Measurements from ENCODE around the gene PEF1.

DNA sequence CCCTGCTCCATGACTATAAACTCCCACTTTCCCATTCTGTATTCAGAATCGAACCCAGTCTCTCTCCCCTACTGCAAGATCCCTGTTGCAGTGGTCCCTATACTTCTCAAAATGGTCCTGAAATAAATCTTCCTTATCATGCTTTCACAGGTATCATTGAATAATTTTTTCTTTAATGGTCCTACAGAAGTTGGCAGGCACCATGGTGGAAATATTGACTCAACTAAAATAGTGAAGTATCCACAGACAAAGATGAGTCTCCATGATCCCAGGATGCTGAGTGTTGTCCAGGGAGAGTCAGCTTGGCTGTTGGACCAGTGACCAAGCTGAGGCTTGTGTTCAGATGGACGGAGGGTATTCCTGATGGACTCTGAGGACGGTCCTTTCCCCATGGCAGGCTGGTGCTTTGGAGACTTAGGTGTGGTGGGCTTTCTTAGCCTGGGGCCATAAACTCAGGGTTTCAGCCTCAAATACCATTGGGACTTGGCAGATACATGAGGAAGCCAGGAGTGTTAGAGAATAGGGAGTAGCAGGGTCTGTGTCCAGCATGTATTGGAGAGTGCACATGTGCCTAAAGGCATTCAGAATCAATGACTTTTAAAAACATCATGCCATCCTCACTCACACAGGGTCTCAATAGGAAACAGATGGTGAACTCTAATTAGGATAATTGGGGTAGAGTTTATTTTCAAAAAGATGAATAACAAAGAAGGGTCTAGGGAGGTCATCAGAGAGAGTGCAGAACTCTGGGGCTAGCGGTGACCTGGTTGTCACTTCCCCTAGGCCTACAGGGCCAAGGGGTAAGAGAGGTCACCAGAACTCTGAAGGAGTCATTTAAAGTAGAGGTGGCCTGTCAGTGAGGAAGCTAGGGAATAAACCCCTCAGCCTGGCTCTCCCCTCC, 48.6 kb downstream of the PEF1 start:
- TF ChIP-seq, protein P1, sequence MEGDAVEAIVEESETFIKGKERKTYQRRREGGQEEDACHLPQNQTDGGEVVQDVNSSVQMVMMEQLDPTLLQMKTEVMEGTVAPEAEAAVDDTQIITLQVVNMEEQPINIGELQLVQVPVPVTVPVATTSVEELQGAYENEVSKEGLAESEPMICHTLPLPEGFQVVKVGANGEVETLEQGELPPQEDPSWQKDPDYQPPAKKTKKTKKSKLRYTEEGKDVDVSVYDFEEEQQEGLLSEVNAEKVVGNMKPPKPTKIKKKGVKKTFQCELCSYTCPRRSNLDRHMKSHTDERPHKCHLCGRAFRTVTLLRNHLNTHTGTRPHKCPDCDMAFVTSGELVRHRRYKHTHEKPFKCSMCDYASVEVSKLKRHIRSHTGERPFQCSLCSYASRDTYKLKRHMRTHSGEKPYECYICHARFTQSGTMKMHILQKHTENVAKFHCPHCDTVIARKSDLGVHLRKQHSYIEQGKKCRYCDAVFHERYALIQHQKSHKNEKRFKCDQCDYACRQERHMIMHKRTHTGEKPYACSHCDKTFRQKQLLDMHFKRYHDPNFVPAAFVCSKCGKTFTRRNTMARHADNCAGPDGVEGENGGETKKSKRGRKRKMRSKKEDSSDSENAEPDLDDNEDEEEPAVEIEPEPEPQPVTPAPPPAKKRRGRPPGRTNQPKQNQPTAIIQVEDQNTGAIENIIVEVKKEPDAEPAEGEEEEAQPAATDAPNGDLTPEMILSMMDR (IDR thresholded peaks at IDR 0.05; ENCODE audit: insufficient read depth, low read length, poor library complexity, severe bottlenecking): no peak
- no peak for TF ChIP-seq EZH2phosphoT487 (conservative IDR thresholded peaks at IDR 0.05; ENCODE audit: low read length)
